Endodermal cell (in vitro differentiated cells): Measurements from ENCODE around the gene EPHB1. TPM values are rescaled to one million over a fixed set of nuclear protein-coding genes. Genes with fewer than 3 reads are reported as not detected.

Experiments used
- DNase-seq: peaks from one replicate; pipeline ENCODE4 v3.0.0-alpha.2; 2017
- H3K27ac ChIP-seq: 2 replicates; pipeline ENCODE4 v1.5.1; 2013; ENCODE audit warnings: mild to moderate bottlenecking, low read depth, low read length, moderate library complexity
- H3K27me3 ChIP-seq: 2 replicates; pipeline ENCODE4 v1.6.1; 2013; ENCODE audit warnings: mild to moderate bottlenecking, low read length, moderate library complexity; ENCODE audit not compliant: insufficient read depth, control insufficient read depth, poor library complexity, severe bottlenecking
- H3K36me3 ChIP-seq: 2 replicates; pipeline ENCODE4 v1.7.0; 2013; ENCODE audit warnings: mild to moderate bottlenecking, low read length, moderate library complexity; ENCODE audit not compliant: control insufficient read depth, insufficient read depth
- H3K4me1 ChIP-seq: one replicate; pipeline ENCODE4 v1.7.0; 2013; ENCODE audit warnings: low read length; ENCODE audit not compliant: control insufficient read depth, insufficient read depth
- H3K4me3 ChIP-seq: 2 replicates; pipeline ENCODE4 v1.5.1; 2013; ENCODE audit warnings: mild to moderate bottlenecking, low read length, moderate library complexity
- H3K9ac ChIP-seq: 2 replicates; pipeline ENCODE4 v1.6.1; 2013; ENCODE audit warnings: mild to moderate bottlenecking, low read length, moderate library complexity; ENCODE audit not compliant: poor library complexity, severe bottlenecking; ENCODE audit errors: extremely low read depth
- H3K9me3 ChIP-seq: 2 replicates; pipeline ENCODE4 v1.6.1; 2013; ENCODE audit warnings: mild to moderate bottlenecking, low read length, moderate library complexity; ENCODE audit not compliant: control insufficient read depth
- H3K27ac Mint-ChIP-seq: 2 replicates; pipeline ENCODE4 v1.8.0; 2020; ENCODE audit warnings: mixed read lengths
- H3K27me3 Mint-ChIP-seq: 2 replicates; pipeline ENCODE4 v1.8.0; 2021; ENCODE audit warnings: mild to moderate bottlenecking, mixed read lengths; ENCODE audit not compliant: insufficient read depth
- H3K36me3 Mint-ChIP-seq: 2 replicates; pipeline ENCODE4 v1.8.0; 2020; ENCODE audit warnings: low read depth, mixed read lengths
- H3K4me1 Mint-ChIP-seq: 2 replicates; pipeline ENCODE4 v1.8.0; 2020; ENCODE audit warnings: mixed read lengths
- H3K4me3 Mint-ChIP-seq: 2 replicates; pipeline ENCODE4 v1.8.0; 2020; ENCODE audit warnings: mild to moderate bottlenecking, moderate library complexity, mixed read lengths
- H3K9me3 Mint-ChIP-seq: 2 replicates; pipeline ENCODE4 v1.8.0; 2020; ENCODE audit warnings: mild to moderate bottlenecking, mixed read lengths
- CTCF ChIP-seq: fragments of 200-600 bp; sonication (generic); conservative IDR thresholded peaks from 2 replicates; pipeline ENCODE4 v1.5.0; 2021; ENCODE audit warnings: antibody characterized with exemption, mild to moderate bottlenecking
- WGBS, 2 experiments: methylation state at CpG; one replicate each; pipeline versions ENCODE4 v1.1.5 to v1.1.7; 2013; ENCODE audit warnings: missing lambda C conversion rate in 2 of 2, mixed read lengths in 1 of 2; ENCODE audit not compliant: insufficient coverage in 1 of 2, insufficient read length in 1 of 2; 5-methylcytosine and 5-hydroxymethylcytosine counted together
- total RNA-seq, 2 donors: library from RNA; stranded (reverse); fragmentation: NEBNext Ultra II Directional in 1 of 2; extraction: Animal tissue kit (Norgen Biotek cat#: 25700) in 1 of 2; gene quantifications; 2 replicates in 1 of 2; 3 replicates in 1 of 2; pipeline ENCODE4 v1.2.1, GENCODE V29; 2021

Gene EPHB1
- total RNA-seq, 2 donors from 2014 or later: 2.9 to 3.6 TPM

- H3K27me3 Mint-ChIP-seq: peaks cover 29% of the 10 kb centered on the region
- peaks cover 3% of the 10 kb centered on the region for H3K4me1 Mint-ChIP-seq
- Histone ChIP-seq H3K36me3 (no peaks in the 10 kb centered on the region), H3K9ac (no peak overlapping the region), H3K4me3 (no peak overlapping the region), H3K9me3 (no peaks in the 10 kb centered on the region), H3K27me3 (peaks cover 4% of the 10 kb centered on the region), H3K4me1 (no peaks in the 10 kb centered on the region), H3K27ac (no peak overlapping the region)
- H3K36me3 Mint-ChIP-seq: no peaks in the 10 kb centered on the region
- H3K4me3 Mint-ChIP-seq: no peak overlapping the region
- DNase-seq: no peak
- 96 to 98% methylated on average over 16 to 37 of the region's 37 CpGs for WGBS, 2 experiments
- H3K9me3 Mint-ChIP-seq: peaks cover 7% of the 10 kb centered on the region
- TF ChIP-seq CTCF: no peak
- H3K27ac Mint-ChIP-seq: no peak overlapping the region
Observed at GRCh38 chr3:134916276-134916961, 121.4 kb downstream of the EPHB1 start.

GRCh38 chr3:134917631-134918030 is 122.6 kb downstream of the EPHB1 start:
- H3K27ac ChIP-seq: no peak overlapping the region
- H3K36me3 ChIP-seq: no peaks in the 10 kb centered on the region
- peaks cover 7% of the 10 kb centered on the region for H3K9me3 Mint-ChIP-seq
- no peak overlapping the region for H3K27ac Mint-ChIP-seq
- H3K27me3 ChIP-seq: peaks cover 4% of the 10 kb centered on the region
- H3K4me1 ChIP-seq: no peaks in the 10 kb centered on the region
- no peaks in the 10 kb centered on the region for H3K9me3 ChIP-seq
- peaks cover 3% of the 10 kb centered on the region for H3K4me1 Mint-ChIP-seq
- no peak overlapping the region for H3K4me3 Mint-ChIP-seq
- no peak overlapping the region for H3K9ac ChIP-seq
- no peak overlapping the region for H3K4me3 ChIP-seq
- TF ChIP-seq CTCF: no peak
- no peak for DNase-seq
- peaks cover 34% of the 10 kb centered on the region for H3K27me3 Mint-ChIP-seq
- no peaks in the 10 kb centered on the region for H3K36me3 Mint-ChIP-seq

- peaks cover 33% of the 10 kb centered on the region for H3K27me3 Mint-ChIP-seq
Observed at GRCh38 chr3:134918441-134918840, 123.4 kb downstream of the EPHB1 start.

More at GRCh38 chr3:134918441-134918840, 123.4 kb downstream of the EPHB1 start:
- H3K36me3 ChIP-seq: no peaks in the 10 kb centered on the region
- peaks cover 3% of the 10 kb centered on the region for H3K4me1 Mint-ChIP-seq
- no peak overlapping the region for H3K9ac ChIP-seq
- peaks cover 7% of the 10 kb centered on the region for H3K9me3 Mint-ChIP-seq
- no peak overlapping the region for H3K4me3 ChIP-seq
- no peaks in the 10 kb centered on the region for H3K36me3 Mint-ChIP-seq
- no peak for TF ChIP-seq CTCF
- H3K27ac ChIP-seq: no peak overlapping the region
- no peak for DNase-seq
- no peaks in the 10 kb centered on the region for H3K9me3 ChIP-seq
- H3K27me3 ChIP-seq: peaks cover 4% of the 10 kb centered on the region
- no peak overlapping the region for H3K4me3 Mint-ChIP-seq
- no peaks in the 10 kb centered on the region for H3K4me1 ChIP-seq
- 92% methylated on average over 1 of the region's 1 CpG; no CpG with 5 or more reads in 1 of the 2 experiments for WGBS, 2 experiments
- H3K27ac Mint-ChIP-seq: no peak overlapping the region
